GM18508 (cell line): ENCODE measurements around the gene TULP1.
A peak's percentile ranks its signal among the peaks of the same experiment; 100 is the strongest.

Experiments
- ATAC-seq: cut with Tn5 transposase; IDR thresholded peaks from one replicate; pipeline ENCODE4 v1.9.1; 2021; ENCODE audit warnings: moderate number of reproducible peaks; ENCODE audit not compliant: insufficient read depth, unreplicated experiment

TULP1 gene

GRCh38 chr6:35469751-35470662 is 42.7 kb downstream of the TULP1 start:
- no peak for ATAC-seq

- no peak for ATAC-seq
Observed at GRCh38 chr6:35468980-35469750, 43.5 kb downstream of the TULP1 start.

- ATAC-seq: peak; percentile 72
Observed at GRCh38 chr6:35468181-35468979, 44.3 kb downstream of the TULP1 start, which contains the start of gene RPL10A. Gene RPL10A, plus strand, starts transcription at chr6:35468401. Its CDS starts 34 bp downstream, at chr6:35468435.

- ATAC-seq: no peak
Observed at GRCh38 chr6:35465646-35466045, 47.0 kb downstream of the TULP1 start.

GRCh38 chr6:35463292-35463691 is 49.4 kb downstream of the TULP1 start:
- no peak for ATAC-seq

GRCh38 chr6:35461270-35461669 is 51.4 kb downstream of the TULP1 start:
- no peak for ATAC-seq

- ATAC-seq: no peak
Observed at GRCh38 chr6:35457907-35458306, 54.8 kb downstream of the TULP1 start.

- no peak for ATAC-seq
Observed at GRCh38 chr6:35454391-35455110, 58.1 kb downstream of the TULP1 start.

- ATAC-seq: no peak
Observed at GRCh38 chr6:35453236-35453635, 59.5 kb downstream of the TULP1 start.

- peak; percentile 51 for ATAC-seq
Observed at GRCh38 chr6:35452183-35453090, 60.3 kb downstream of the TULP1 start, which contains the start of gene FANCE. Gene FANCE, plus strand, starts transcription at chr6:35452338. Its CDS starts 208 bp downstream, at chr6:35452546.

- no peak for ATAC-seq
Observed at GRCh38 chr6:35451354-35452182, 61.1 kb downstream of the TULP1 start.

- ATAC-seq: no peak
Observed at GRCh38 chr6:35449287-35449881, 63.3 kb downstream of the TULP1 start.

- ATAC-seq: no peak
Observed at GRCh38 chr6:35448191-35448590, 64.5 kb downstream of the TULP1 start.
